HG02938 (cell line): ENCODE data around the gene ANKRD40CL.

ENCODE experiments used
- ATAC-seq: cut with Tn5 transposase; IDR thresholded peaks from one replicate; pipeline ENCODE4 v1.9.1; 2021; ENCODE audit warnings: mild to moderate bottlenecking, moderate library complexity; ENCODE audit not compliant: unreplicated experiment

The ANKRD40CL gene

GRCh38 chr17:50719144-50719923 is 48.0 kb downstream of the ANKRD40CL start, which contains the start of gene LUC7L3:
Gene LUC7L3, plus strand, starts transcription at chr17:50719603. Its CDS starts 130 bp downstream, at chr17:50719733.
- ATAC-seq, result peak; percentile 84

- no peak for ATAC-seq
Observed at GRCh38 chr17:50715471-50715870, 51.8 kb downstream of the ANKRD40CL start.

GRCh38 chr17:50712641-50713040 is 54.7 kb downstream of the ANKRD40CL start:
- no peak for ATAC-seq
